Medulla oblongata (tissue), 1 donor: Measurements from ENCODE around the gene DAAM2.

Experiments used
- DNase-seq: peaks from one replicate; pipeline ENCODE4 v3.0.0-alpha.2; 2015; ENCODE audit errors: extremely low spot score

Gene DAAM2

DNA sequence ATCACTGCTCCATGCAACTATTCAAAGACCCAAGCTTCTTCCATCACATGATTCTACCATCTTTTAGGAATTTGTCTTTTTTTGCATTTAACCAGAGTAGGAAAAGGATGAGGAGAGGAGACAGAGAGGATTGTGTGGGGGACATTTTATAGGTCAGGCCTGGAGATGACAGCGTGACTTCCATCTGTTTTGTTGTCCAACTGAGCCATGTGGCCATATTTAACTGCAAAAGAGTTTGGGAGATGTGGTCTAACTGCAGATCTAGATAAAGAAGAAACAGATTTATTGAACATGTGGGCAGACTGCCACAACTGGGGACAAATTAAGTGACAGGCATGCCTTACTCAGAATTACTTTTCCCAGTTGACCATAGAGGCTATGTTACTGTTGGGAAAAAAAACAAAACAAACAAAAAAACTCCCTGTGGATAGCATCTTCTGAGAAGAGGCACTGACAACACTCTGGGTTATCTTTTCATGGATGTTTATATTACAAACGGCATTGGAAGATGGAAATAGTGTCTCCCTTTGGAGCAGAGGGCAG lies 161.0 kb downstream of the DAAM2 start:
- DNase-seq = no peak
